ENCODE data around the gene SLC17A2. TPM values are rescaled to one million over a fixed set of nuclear protein-coding genes. Genes with fewer than 3 reads are reported as not detected.

SLC17A2 gene
- total and polyA plus RNA-seq, 2 of the 8 experiments (the other 6 are each of a cell fraction or from before 2014, with no cell fraction given): not detected

DNA sequence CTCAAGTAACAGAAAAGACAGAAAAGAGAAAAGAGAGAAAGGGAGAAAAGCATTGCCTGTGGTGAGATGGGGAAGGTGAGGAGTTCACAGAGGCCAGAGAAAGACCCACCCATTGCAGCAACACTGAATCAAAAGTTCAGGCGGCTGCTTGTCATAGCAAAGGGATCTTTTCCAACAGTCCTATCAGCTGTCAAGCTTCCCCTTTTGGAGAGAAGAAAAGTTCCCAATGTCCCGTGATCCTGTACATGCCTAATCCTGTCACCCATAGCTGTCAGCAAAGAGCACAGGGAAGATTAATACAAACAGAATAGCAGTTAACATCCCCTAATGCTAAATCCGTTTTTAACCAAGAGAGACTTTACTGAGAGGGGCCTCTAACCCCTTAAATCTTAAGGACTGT, 23.2 kb upstream of the SLC17A2 start (continued):
- TF ChIP-seq, protein P1, sequence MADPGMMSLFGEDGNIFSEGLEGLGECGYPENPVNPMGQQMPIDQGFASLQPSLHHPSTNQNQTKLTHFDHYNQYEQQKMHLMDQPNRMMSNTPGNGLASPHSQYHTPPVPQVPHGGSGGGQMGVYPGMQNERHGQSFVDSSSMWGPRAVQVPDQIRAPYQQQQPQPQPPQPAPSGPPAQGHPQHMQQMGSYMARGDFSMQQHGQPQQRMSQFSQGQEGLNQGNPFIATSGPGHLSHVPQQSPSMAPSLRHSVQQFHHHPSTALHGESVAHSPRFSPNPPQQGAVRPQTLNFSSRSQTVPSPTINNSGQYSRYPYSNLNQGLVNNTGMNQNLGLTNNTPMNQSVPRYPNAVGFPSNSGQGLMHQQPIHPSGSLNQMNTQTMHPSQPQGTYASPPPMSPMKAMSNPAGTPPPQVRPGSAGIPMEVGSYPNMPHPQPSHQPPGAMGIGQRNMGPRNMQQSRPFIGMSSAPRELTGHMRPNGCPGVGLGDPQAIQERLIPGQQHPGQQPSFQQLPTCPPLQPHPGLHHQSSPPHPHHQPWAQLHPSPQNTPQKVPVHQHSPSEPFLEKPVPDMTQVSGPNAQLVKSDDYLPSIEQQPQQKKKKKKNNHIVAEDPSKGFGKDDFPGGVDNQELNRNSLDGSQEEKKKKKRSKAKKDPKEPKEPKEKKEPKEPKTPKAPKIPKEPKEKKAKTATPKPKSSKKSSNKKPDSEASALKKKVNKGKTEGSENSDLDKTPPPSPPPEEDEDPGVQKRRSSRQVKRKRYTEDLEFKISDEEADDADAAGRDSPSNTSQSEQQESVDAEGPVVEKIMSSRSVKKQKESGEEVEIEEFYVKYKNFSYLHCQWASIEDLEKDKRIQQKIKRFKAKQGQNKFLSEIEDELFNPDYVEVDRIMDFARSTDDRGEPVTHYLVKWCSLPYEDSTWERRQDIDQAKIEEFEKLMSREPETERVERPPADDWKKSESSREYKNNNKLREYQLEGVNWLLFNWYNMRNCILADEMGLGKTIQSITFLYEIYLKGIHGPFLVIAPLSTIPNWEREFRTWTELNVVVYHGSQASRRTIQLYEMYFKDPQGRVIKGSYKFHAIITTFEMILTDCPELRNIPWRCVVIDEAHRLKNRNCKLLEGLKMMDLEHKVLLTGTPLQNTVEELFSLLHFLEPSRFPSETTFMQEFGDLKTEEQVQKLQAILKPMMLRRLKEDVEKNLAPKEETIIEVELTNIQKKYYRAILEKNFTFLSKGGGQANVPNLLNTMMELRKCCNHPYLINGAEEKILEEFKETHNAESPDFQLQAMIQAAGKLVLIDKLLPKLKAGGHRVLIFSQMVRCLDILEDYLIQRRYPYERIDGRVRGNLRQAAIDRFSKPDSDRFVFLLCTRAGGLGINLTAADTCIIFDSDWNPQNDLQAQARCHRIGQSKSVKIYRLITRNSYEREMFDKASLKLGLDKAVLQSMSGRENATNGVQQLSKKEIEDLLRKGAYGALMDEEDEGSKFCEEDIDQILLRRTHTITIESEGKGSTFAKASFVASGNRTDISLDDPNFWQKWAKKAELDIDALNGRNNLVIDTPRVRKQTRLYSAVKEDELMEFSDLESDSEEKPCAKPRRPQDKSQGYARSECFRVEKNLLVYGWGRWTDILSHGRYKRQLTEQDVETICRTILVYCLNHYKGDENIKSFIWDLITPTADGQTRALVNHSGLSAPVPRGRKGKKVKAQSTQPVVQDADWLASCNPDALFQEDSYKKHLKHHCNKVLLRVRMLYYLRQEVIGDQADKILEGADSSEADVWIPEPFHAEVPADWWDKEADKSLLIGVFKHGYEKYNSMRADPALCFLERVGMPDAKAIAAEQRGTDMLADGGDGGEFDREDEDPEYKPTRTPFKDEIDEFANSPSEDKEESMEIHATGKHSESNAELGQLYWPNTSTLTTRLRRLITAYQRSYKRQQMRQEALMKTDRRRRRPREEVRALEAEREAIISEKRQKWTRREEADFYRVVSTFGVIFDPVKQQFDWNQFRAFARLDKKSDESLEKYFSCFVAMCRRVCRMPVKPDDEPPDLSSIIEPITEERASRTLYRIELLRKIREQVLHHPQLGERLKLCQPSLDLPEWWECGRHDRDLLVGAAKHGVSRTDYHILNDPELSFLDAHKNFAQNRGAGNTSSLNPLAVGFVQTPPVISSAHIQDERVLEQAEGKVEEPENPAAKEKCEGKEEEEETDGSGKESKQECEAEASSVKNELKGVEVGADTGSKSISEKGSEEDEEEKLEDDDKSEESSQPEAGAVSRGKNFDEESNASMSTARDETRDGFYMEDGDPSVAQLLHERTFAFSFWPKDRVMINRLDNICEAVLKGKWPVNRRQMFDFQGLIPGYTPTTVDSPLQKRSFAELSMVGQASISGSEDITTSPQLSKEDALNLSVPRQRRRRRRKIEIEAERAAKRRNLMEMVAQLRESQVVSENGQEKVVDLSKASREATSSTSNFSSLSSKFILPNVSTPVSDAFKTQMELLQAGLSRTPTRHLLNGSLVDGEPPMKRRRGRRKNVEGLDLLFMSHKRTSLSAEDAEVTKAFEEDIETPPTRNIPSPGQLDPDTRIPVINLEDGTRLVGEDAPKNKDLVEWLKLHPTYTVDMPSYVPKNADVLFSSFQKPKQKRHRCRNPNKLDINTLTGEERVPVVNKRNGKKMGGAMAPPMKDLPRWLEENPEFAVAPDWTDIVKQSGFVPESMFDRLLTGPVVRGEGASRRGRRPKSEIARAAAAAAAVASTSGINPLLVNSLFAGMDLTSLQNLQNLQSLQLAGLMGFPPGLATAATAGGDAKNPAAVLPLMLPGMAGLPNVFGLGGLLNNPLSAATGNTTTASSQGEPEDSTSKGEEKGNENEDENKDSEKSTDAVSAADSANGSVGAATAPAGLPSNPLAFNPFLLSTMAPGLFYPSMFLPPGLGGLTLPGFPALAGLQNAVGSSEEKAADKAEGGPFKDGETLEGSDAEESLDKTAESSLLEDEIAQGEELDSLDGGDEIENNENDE (IDR thresholded peaks at IDR 0.05; ENCODE audit: insufficient replicate concordance, low read length): no peak
- TF ChIP-seq CREB1 (IDR thresholded peaks at IDR 0.05) (no peak), BRCA1 (IDR thresholded peaks at IDR 0.05; ENCODE audit: low read depth, low read length) (no peak), TBP (IDR thresholded peaks at IDR 0.05; ENCODE audit: low read depth, low read length) (no peak), ZNF274 (IDR thresholded peaks at IDR 0.05; ENCODE audit: borderline replicate concordance, extremely low read depth, low read length) (no peak), TCF12 (IDR thresholded peaks at IDR 0.05; ENCODE audit: low read depth, low read length) (no peak), CHD2 (IDR thresholded peaks at IDR 0.05; ENCODE audit: low read length) (no peak), GTF2F1 (IDR thresholded peaks at IDR 0.05; ENCODE audit: borderline replicate concordance, low read depth, low read length) (no peak), RNF2 (IDR thresholded peaks at IDR 0.05; ENCODE audit: borderline replicate concordance, low read depth, low read length, missing control alignments, poor library complexity, severe bottlenecking) (no peak), SUZ12 (IDR thresholded peaks at IDR 0.05; ENCODE audit: low read length) (no peak), SP2 (IDR thresholded peaks at IDR 0.05; ENCODE audit: low read length) (no peak)

Data from H1 (cell line).